Measurements from ENCODE around the gene STOX1. TPM values are rescaled to one million over a fixed set of nuclear protein-coding genes. Genes with fewer than 3 reads are reported as not detected.

The STOX1 gene
- total RNA-seq, 1 donor from 2014 or later = 1.4 TPM

Other genes with a start within 250 kb of the STOX1 start
- gene CCAR1, start 106.3 kb upstream of the STOX1 start, total RNA-seq = 42.1 and 44.2 TPM in 2 replicates
- 36.7 and 48.0 TPM in 2 replicates for gene DDX50, start 73.8 kb downstream of the STOX1 start, total RNA-seq
- gene DDX21, start 128.6 kb downstream of the STOX1 start, total RNA-seq = 77.0 and 89.6 TPM in 2 replicates
- gene KIFBP, start 161.3 kb downstream of the STOX1 start, total RNA-seq = 39.3 and 42.2 TPM in 2 replicates